Lower lobe of right lung (tissue), 2 donors: ENCODE results near the gene SLC41A3. TPM values are rescaled to one million over a fixed set of nuclear protein-coding genes. Genes with fewer than 3 reads are reported as not detected.

ENCODE experiments used
- ATAC-seq, 2 donors: fragments of 200-7000 bp; cut with Tn5 transposase; one replicate each; pipeline ENCODE4 v1.9.1; 2020 to 2022; ENCODE audit warnings: mild to moderate bottlenecking in 2 of 2, moderate library complexity in 2 of 2
- DNase-seq: peaks from one replicate; pipeline ENCODE4 v3.0.0-alpha.2; 2020
- H3K27ac ChIP-seq: fragments of 200-600 bp; one replicate; pipeline ENCODE4 v1.8.0; 2022
- H3K27me3 ChIP-seq: fragments of 200-600 bp; one replicate; pipeline ENCODE4 v1.8.0; 2022; ENCODE audit warnings: low read depth
- H3K36me3 ChIP-seq: fragments of 200-600 bp; one replicate; pipeline ENCODE4 v1.8.0; 2022; ENCODE audit warnings: mild to moderate bottlenecking
- H3K4me1 ChIP-seq: fragments of 200-600 bp; one replicate; pipeline ENCODE4 v1.8.0; 2022
- H3K4me3 ChIP-seq: fragments of 200-600 bp; one replicate; pipeline ENCODE4 v1.8.0; 2022; ENCODE audit warnings: mild to moderate bottlenecking
- H3K9me3 ChIP-seq: fragments of 200-600 bp; one replicate; pipeline ENCODE4 v1.8.0; 2022
- CTCF ChIP-seq: fragments of 200-600 bp; IDR thresholded peaks from one replicate; pipeline ENCODE4 v1.8.0; 2022; ENCODE audit warnings: antibody characterized with exemption, mild to moderate bottlenecking
- intact Hi-C: fragments of 100-400 bp; cut with DNase I; formaldehyde crosslinking; loops from one replicate; pipeline ENCODE4 v1.11.0; 2022
- total RNA-seq: library from RNA; stranded (reverse); fragmentation: NEBNext Ultra II Directional; extraction: Animal tissue kit (Norgen Biotek cat#: 25700); gene quantifications from one replicate; pipeline ENCODE4 v1.2.1, GENCODE V29; 2021
- donor health status: DM: no; HTN: yes; CAD: no; lungs with severe emphysema.

The SLC41A3 gene
- total RNA-seq, 1 donor from 2014 or later = 36.2 TPM

GRCh38 chr3:126114443-126115386 lies 30.8 kb upstream of the SLC41A3 start:
- DNase-seq (no peak), ATAC-seq (no peak)
- Histone ChIP-seq H3K4me3 (no peak overlapping the region), H3K9me3 (no peaks in the 10 kb centered on the region), H3K27ac (no peak overlapping the region), H3K36me3 (no peaks in the 10 kb centered on the region), H3K4me1 (no peaks in the 10 kb centered on the region), H3K27me3 (peaks cover 6% of the 10 kb centered on the region)
- intact Hi-C loops = no loop called here
- no peak for TF ChIP-seq CTCF

- intact Hi-C loops = no loop called here
- Histone ChIP-seq H3K9me3 (no peaks in the 10 kb centered on the region), H3K36me3 (no peaks in the 10 kb centered on the region), H3K4me1 (no peaks in the 10 kb centered on the region), H3K4me3 (no peak overlapping the region), H3K27me3 (peaks cover 6% of the 10 kb centered on the region), H3K27ac (no peak overlapping the region)
- TF ChIP-seq CTCF = peak; percentile 24
- ATAC-seq (no peak), DNase-seq (no peak)
Measured at GRCh38 chr3:126113733-126114442, 30.0 kb upstream of the SLC41A3 start.

- ATAC-seq (no peak), DNase-seq (no peak)
- no peak overlapping the region for H3K27ac ChIP-seq
- H3K9me3 ChIP-seq = no peaks in the 10 kb centered on the region
- H3K36me3 ChIP-seq = no peaks in the 10 kb centered on the region
- intact Hi-C loops = no loop called here
- H3K4me3 ChIP-seq = no peak overlapping the region
- H3K27me3 ChIP-seq = peaks cover 6% of the 10 kb centered on the region
- H3K4me1 ChIP-seq = no peaks in the 10 kb centered on the region
- TF ChIP-seq CTCF = no peak
Measured at GRCh38 chr3:126113238-126113555, 29.3 kb upstream of the SLC41A3 start.

GRCh38 chr3:126112531-126113237 lies 28.8 kb upstream of the SLC41A3 start:
- TF ChIP-seq CTCF = no peak
- Histone ChIP-seq H3K36me3 (no peaks in the 10 kb centered on the region), H3K4me1 (no peaks in the 10 kb centered on the region), H3K4me3 (no peak overlapping the region), H3K9me3 (no peaks in the 10 kb centered on the region), H3K27me3 (peaks cover 1% of the 10 kb centered on the region), H3K27ac (no peak overlapping the region)
- ATAC-seq (no peak), DNase-seq (no peak)
- intact Hi-C loops = no loop called here

GRCh38 chr3:126111566-126112475 lies 27.9 kb upstream of the SLC41A3 start:
- no peaks in the 10 kb centered on the region for H3K4me1 ChIP-seq
- intact Hi-C loops = no loop called here
- H3K4me3 ChIP-seq = no peak overlapping the region
- no peak for TF ChIP-seq CTCF
- H3K27ac ChIP-seq = no peak overlapping the region
- ATAC-seq (no peak), DNase-seq (no peak)
- no peaks in the 10 kb centered on the region for H3K27me3 ChIP-seq
- H3K36me3 ChIP-seq = no peaks in the 10 kb centered on the region
- H3K9me3 ChIP-seq = no peaks in the 10 kb centered on the region
